Effector CD4-positive, alpha-beta T cell (primary cell): Measurements from ENCODE around the gene INPP5D.

Experiments used
- DNase-seq: peaks from one replicate; pipeline ENCODE4 v3.0.0-alpha.2; 2020

Gene INPP5D

DNA sequence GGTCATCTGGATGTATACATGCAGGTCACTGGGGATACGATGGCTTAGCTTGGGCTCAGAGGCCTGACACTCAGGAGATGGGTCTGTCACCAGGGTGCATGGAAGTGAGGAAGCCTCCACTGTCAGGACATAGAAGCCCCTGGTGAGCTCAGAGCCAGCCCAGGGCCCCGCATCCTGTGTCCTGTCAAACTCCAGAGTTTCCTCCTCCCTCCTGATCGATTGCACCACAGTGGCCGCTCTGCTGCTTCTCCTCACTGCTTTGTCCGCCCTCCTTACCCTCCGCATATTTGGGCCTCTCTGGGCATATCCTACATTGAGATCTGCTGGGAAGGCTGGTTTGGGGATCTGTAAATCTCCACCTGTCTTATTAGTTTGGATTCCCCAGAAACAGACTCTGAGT lies 153.8 kb downstream of the INPP5D start:
- DNase-seq: no peak

DNA sequence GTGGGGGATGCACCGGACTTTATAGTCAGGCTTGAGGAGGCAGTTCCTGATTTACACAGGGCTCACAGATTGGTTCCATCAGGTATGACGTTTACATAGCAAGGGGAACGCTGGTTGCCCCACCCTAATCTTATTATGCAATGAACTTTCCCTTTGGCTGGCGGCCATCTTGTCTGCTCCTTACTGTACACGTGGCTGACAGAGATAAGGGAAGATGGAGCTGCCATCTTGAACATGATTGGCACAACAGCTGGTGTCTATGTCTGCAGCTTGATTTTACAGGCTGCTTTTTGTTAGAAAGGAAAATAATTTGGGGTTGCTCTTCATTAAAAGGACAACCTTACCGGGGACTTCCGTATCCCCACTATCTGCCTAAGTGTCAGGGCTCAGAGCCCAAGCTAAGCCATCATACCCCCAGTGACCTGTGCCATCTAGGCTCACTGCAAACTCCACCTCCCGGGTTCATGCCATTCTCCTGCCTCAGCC lies 157.8 kb downstream of the INPP5D start:
- no peak for DNase-seq

DNA sequence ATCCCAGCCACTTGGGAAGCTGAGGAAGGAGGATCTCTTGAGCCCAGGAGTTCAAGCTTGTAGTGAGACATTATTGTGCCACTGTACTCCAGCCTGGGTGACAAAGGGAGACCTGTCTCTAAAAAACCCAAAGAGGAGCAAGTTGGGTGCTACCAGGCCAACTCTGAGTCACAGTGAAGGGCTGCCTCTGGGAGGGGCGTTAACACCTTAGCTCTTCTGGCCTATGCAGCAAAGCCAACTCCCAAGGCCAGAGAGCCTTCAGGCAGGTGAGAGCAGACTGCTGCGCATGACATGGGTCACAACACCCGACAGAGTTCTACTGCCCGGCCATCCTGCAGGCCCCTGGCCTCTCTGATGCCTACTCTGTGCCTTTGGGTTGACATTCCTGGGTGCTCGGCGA lies 158.7 kb downstream of the INPP5D start:
- DNase-seq: no peak

DNA sequence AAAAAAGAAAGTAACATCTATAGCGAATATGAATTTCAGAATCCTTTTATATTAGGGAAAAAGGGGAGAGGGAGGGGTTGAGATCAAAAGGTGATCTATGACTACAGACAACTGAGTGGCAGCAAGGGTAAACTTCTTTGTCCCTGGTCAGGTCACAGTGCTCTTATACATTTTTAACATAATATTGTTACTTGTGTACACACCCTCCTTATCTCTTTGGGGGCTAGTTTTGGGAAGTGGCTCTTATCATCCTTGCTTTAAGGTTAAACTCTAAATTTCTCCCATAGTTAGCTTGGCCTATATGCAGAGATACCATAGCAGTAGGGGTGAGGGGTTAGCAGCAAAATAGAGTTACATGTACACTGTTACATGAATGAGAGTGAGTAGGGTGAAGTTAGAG lies 159.7 kb downstream of the INPP5D start:
- DNase-seq: no peak

DNA sequence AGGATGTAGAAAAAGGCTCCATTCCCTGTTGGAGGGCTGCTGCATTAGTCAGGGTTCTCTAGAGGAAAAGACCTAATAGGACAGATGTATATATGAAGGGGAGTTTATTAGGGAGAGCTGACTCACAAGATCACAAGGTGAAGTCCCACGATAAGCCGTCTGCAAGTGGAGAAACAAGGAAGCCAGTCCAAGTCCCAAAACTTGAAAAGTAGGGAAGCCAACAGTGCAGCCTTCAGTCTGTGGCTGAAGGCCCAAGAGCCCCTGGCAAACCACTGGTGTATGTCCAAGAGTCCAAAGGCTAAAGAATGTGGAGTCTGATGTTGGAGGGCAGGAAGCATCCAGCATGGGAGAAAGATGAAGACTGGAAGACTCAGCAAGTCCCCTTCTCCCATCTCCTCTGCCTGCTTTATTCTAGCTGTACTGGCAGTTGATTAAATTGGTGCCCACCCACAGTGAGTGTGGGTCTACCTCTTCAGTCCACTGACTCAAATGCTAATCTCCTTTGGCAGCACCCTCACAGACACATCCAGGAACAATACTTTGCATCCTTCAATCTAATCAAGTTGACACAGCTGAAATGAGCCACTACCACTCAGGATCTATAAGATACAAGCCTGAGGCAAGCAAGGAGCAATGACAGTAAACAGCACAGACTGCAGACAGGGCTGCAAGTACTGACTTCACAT lies 161.4 kb downstream of the INPP5D start:
- no peak for DNase-seq

DNA sequence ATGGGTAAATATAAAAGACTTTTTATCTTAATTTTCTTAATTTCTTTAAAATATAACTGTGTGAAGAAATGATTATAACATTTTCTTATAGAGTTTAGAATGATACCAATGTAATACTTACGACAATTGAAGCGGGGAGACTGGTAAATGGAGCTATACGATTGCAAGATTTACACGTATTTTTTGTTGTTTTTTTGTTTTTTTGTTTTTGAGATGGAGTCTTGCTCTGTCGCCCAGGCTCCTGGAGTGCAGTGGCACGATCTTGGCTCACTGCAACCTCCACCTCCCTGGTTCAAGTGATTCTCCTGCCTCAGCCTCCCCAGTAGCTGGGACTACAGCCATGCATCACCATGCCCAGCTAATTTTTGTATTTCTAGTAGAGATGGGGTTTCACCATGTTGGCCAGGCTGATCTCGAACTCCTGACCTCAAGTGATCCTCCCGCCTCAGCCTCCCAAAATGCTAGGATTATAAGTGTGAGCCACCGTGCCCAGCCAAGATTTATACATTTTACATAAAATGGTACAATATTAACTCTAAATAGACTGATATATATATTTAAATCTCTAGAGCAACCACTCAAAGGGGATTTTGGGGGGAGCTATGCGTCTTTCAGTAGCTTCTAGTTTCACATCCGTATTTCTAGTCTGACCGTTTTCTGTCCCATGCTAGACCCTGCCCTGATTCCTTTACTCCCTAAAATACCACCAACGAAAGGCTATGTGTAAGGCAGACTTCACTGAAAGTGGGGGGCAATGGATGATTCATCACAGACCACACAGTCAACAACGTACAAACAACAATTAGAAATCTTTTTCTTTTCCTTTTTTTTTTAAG lies 163.1 kb downstream of the INPP5D start:
- no peak for DNase-seq

DNA sequence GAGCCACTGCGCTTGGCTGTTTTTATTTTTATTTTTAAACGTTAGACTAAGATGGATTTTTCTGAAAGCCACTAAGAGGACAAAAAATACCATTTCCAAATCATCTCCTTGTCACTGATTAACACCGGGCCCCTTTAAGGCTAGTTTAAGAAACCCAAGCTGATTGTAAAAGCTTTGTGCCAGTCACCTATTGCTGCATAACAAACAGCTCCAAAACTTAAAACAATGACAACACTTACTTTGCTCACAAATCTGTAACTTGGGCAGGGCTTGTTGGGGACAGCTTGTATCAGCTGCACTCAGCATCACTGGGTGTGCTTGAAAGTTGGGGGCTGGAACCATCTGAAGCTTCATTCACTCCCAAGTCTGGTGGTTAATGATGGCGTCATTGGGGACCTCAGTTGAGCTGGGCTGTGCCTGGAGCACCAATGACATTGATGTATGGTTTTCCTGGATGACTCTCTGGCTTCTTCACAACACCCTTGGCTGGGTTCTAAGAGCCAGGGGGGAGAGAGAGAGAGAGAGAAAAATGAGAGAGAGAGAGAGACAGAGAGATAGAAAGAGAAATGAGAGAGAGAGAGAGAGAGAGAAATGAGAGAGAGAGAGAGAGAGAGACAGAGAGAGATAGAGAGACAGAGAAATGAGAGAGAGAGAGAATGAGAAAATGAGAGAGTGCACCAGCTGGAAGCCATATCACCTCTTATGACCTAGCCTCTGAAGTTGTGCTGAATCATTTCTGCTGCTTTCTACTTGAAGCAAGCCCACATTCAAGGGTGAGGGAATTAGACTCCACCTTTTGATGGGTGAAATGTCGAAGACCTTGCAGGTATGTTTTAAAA lies 165.3 kb downstream of the INPP5D start:
- DNase-seq: no peak

DNA sequence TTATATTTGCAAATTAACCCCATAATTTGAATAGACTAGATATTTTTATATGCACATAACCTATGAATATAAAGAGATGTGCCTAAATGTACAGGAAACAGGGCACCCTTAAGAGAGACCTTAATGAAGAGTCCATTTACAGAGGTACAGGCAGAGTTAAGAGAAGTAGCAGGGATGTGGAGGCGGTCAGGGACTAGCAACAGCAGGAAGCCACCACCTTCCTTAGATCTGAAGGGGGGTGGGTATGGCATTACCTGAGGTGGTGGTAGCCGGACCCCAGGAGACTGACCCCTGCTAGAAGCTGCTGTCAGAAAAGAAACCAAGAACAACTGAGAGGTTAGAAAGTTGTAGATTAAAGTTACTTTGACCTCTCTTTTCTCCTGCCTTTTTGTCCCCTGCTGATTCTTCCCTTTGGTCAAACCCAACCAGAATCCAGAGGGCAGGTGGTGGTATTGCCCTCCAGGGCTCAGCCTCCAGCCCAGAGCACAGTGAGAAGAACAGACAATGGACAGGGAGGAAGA lies 166.4 kb downstream of the INPP5D start:
- no peak for DNase-seq

DNA sequence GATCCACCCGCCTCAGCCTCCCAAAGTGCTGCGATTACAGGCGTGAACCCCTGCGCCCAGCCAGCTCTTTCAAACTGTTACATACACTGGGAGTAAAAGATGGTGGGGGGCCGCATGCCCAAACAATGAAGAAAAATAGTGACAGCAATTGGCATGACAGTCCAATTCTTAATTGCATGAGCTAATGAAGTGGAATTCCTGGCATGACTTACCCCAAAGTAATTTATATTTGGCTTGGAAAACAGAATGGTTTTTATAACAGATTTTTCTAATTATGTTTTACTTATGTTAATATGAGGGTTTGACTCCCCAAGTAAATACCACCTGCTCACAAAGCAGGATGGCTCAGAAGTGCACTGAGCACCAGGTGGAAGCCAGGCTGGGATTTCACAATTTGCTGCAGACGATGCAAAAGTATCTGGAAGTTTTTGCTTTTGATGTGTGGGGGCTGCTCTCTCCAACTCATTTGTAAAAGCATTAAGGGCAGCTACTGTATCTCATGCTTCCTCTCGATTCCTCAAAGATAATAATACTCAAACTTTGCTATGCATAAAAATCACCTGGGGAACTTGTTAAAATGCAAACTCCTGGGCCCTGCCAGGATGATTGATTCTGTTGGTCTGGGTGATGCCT lies 167.3 kb downstream of the INPP5D start:
- DNase-seq: no peak

DNA sequence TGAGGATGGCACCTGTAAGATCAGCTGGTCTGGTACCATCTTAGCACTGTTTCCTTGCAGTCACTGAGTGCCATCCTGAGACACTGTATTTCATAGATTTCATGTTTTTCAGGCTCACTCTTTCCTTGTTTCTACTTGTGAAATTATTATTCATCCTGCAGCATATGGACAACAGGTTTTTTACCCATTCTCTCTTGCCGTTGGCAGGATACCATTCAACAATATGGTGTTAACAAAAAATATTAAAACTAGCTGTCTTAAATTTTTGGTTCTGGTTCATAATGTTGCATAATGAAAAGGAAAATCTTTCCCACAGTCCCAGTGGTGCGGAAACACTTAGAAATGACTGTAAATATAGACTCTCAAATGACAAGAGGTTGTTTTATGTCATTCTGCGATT lies 168.2 kb downstream of the INPP5D start:
- DNase-seq: no peak

DNA sequence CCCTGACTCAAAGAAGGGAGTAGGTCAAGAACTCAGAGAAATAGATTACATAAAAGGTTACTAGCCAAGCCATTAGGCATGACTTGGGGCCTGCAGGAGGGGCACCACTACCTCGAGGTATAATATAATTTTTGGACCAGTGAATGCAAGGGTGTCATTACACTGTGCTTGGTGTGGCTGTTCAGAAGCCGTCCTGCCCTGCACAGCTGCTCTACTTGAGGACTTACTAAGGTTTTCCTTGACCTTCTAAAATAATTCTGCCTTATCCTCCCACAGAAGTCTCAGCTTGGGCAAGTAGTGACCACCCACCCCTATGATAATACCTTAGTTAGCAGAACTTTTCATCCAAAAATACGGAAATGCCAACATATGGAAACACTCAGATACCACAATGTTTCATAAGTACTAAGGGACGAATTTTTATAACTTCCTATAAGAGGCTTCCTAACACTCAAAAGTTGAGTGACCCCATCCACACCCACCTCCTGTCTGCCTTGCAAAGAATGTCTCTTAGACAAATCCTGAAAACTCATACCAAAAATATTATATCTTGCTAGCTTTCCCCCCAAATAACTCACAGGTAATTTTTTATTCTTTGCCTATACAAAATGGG lies 173.6 kb downstream of the INPP5D start:
- DNase-seq: no peak

DNA sequence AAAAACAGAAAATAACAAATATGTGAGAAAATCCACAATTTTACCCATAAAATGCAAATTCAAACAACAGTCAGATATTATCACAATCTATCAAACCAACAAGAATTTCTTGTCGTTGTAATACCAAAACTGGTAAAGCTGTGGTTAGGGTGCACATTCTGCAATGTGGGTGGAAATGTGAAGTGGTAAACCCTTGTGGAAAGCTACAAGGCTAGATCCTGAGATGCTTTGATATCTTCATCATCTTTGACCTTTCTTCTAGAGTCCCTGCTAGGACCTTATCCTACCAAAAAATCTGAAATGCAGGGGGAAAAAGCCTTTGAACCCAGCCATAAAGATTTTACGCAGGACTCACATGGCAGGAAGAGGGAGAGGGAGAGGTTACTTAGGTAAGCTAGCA lies 174.1 kb downstream of the INPP5D start:
- no peak for DNase-seq

DNA sequence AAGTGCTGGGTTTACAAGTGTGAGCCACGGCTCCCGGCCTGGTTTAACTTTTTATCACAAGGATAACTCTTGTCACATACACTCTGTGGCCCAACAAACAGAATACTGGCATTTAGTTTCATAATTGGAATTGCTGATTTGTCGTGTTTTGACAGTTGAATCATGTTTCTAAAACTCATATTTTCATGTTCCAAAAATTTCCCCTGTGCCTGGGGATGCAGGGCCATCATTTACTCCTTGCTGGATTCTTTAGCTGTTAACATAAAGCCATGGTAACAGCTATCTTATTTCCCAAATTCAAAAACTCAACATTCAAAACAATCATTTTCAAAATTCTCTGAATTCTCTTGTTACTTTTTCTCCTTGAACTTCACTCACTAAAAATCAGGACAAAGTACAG lies 174.9 kb downstream of the INPP5D start:
- no peak for DNase-seq

DNA sequence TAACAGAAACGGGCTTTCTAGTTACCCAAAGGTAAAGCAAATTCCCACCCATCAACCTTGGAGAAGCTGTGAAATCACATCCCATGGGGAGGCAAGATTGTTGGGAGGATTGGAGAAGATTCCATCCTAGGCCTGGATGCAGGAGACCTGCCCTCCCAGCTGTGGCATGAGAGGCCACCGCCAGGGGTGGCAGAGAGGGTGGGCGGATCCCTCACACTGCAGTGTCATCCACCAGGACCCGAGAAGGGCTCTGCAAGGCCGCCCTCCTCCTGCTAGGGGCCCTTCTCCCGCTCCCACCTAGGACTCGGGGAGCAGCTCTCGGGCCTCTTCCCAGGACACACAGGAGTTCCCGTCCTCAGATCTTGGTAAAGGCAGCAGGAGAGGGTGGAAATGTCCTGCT lies 175.8 kb downstream of the INPP5D start:
- DNase-seq: no peak

DNA sequence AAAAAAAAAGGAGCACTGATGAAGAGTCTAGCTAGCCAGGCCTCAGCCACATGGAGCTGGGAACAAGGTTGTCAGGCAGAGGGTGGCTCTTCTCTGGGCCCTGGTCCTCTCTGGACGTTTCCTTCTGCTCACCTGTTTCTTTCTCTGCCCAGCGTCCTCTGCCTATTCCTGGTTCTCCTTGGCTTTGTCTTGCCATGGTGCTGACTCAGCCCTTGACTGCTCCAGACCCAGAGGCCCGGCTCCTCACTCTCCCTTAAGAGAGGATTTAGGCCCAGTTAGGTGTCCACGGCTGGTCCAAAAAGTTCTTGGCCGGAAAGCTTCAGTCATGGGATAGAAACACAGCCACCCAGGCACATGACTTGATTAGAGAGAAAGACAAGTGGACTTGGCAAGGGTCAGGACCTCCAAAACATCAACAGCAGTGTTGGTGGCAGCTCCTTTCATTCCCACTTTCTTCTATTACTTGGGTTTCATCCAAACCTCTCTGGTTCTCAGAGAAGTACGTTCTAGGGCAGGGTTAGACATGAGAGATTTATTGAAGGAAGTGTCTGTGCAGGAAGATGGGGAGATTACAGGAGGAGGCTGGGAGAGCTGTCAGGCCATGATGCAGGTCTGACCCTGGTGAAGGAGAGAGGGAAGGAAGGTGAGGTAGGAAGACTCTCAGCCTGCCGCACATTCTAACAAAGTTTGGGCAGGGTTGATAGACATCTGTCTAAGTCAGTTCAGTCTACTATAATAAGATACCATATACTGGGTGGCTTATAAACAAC lies 176.9 kb downstream of the INPP5D start:
- DNase-seq: no peak

DNA sequence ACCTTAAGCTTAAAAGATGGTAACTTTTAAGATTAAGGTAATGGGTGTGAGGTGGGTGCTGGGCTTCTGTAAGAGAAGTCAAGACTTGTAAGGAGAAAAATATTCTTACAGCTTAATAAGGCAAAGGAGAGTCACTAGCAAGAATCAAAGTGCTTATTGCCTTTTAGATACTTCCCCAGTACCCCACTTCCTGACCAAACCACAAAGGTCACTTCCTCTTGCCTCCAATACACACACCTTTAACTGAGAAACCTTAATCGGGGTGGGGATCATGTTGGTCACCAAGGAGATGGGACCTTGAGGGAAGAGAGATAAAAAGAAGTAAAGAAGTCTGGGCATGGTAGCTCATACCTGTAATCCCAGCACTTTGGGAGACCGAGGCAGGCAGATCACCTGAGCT lies 180.8 kb downstream of the INPP5D start:
- no peak for DNase-seq

DNA sequence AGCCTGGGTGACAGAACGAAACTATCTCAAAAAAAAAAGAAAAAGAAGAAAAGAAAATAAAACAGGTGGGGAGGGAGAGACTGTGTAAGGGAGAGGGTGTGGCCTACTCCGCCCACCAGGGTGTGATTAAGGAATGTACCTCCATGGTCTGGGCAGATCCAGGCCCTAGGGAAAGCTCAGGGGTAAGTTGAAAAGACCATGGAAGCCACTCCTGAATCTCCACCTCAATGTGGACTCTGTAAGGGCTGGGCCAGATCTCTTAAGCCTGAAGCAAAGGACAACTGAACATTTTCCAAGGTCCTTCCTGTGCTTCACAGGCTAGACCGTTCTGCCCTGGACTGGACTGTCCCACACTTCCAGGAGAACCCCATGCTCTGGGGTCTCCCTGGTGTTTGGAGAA lies 181.7 kb downstream of the INPP5D start:
- no peak for DNase-seq

DNA sequence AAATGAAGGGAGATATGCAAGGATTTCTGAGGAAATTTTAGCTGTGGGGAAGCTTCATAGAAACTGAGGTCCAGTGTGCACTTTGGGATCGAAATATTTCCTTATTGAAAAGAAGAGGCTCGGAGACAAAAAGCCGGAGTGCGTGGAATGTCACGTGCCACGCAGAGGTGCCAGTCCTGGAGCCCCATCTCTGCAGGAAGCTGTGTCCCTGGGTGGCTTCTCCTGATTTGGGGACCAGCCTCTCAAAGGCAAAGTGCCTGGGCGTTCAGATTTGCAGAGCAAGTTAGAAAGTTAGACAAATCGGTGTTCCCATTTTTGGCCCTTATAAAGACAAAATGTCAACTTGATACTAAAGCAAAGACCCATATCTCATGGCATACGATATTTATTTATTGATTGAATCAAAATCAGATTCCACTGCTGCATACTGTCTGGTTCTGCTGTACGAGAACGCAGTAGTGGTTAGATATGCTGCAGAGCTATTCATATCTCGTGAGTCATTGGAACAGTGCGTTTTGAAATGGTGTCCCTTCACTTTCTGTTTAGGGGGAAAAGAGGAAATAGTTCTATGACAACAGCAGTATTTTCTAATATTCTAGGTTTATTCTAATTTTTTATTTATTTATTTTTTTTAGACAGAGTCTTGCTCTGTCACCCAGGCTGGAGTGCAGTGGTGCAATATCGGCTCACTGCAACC lies 182.2 kb downstream of the INPP5D start:
- DNase-seq: no peak

DNA sequence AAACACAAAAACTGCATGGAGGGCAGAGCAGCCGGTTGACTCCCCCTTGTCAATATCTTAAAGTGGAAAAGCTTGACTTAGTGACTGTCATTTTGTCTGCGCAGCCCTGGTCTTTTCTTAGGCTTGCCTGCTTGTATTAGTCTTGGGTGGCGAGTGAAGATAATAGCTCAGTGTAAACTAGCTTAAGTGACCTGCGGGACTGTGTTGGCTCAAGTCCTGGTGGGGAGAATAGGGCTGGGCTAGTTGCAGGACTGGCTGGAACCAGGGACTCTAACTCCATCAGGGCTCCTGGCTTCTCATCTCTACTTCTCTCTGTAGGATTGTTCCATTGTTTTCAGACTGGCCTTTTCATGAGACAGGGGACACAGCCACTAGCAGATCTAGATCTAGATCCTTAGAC lies 183.2 kb downstream of the INPP5D start:
- DNase-seq: no peak

DNA sequence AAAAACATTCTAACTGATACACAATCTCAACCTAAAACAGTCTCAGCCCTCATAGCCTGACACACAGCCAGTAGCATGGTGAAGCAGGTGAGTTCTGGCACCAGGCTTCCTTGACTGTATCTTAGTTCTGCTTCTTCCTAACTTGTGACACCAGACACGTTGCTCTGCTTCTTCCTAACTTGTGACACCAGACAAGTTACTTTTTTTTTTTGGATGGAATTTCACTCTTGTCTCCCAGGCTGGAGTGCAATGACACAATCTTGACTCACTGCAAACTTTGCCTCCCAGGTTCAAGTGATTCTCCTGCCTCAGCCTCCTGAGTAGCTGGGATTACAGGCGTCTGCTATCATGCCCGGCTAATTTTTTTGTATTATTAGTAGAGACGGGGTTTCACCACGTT lies 184.7 kb downstream of the INPP5D start:
- DNase-seq: no peak

DNA sequence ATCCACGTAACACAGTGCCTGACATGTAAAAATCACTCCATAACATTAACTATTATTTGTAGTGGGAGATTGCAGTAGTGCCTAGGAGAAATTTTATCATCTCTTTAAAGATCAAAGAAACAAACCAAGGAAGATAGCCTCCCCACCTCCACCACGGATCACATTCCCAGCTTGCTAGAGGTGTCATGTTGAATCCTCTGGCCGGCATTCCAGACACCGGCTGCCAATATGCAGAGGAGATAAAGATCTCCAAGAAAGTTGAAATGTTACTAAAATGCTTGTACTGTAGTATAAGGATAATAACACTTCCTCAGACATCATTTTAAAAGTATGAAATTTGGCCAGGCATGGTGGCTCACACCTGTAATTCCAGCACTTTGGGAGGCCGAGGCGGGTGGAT lies 185.3 kb downstream of the INPP5D start:
- DNase-seq: no peak
